K562 (cell line): Measurements from ENCODE around the gene HIVEP3. TPM values are rescaled to one million over a fixed set of nuclear protein-coding genes. Genes with fewer than 3 reads are reported as not detected.

Source experiments
- ATF7 ChIP-seq: fragments of 450-650 bp; IDR thresholded peaks from 2 replicates; pipeline ENCODE4 v1.7.1; 2014; ENCODE audit warnings: mild to moderate bottlenecking, moderate library complexity
- CBFA2T2 ChIP-seq: fragments of 450-650 bp; conservative IDR thresholded peaks from 2 replicates; pipeline ENCODE4 v1.6.1; 2017; ENCODE audit warnings: mild to moderate bottlenecking
- MGA ChIP-seq: fragments of 450-650 bp; IDR thresholded peaks from 2 replicates; pipeline ENCODE4 v1.6.1; 2016; ENCODE audit warnings: mild to moderate bottlenecking, moderate library complexity
- TFE3 ChIP-seq: fragments of 450-650 bp; formaldehyde crosslinking; IDR thresholded peaks from 2 replicates; pipeline ENCODE4 v1.4.0; 2020; ENCODE audit warnings: mild to moderate bottlenecking, mixed read lengths
- TOE1 ChIP-seq, 2 experiments: fragments of 450-650 bp in 1 of 2; sonication (generic) in 1 of 2; formaldehyde crosslinking in 1 of 2; IDR thresholded peaks; 2 replicates each; pipeline versions ENCODE4 v1.7.1 to v1.8.0; 2016 to 2022; ENCODE audit warnings: borderline replicate concordance in 2 of 2, mild to moderate bottlenecking in 2 of 2, antibody characterized with exemption in 1 of 2, inconsistent platforms in 1 of 2, low read depth in 1 of 2, missing genetic modification reagents in 1 of 2, moderate library complexity in 1 of 2
- polyA plus RNA-seq, 8 experiments: library from polyadenylated mRNA; depleted of rRNA in 4 of 8; stranded (reverse) in 5 of 8; unstranded in 3 of 8; fragments of >200 nt; fragmentation: Nextera tagmentation in 2 of 8; fragmentation: Illumina TruSeq in 1 of 8; extraction: Ambion mirVana in 2 of 8; extraction: Trizol in 1 of 8; gene quantifications; 2 replicates each; pipeline versions ENCODE4 v1.2.1 to v1.2.3, GENCODE V29; 2011 to 2014; ENCODE audit warnings: inconsistent platforms in 1 of 8, missing spikeins in 1 of 8
- total RNA-seq, 7 experiments: library from RNA; depleted of rRNA in 6 of 7; stranded (reverse); fragments of >200 nt in 6 of 7; fragmentation: Illumina TruSeq in 2 of 7; extraction: Trizol in 2 of 7; gene quantifications; 2 replicates each; pipeline versions ENCODE4 v1.2.1 to v1.2.3, GENCODE V29; 2011 to 2021; ENCODE audit warnings: low replicate concordance in 1 of 7
- TF ChIP-seq, protein P1 (sequence below): sonication (generic); formaldehyde crosslinking; IDR thresholded peaks from 2 replicates; pipeline ENCODE4 v1.5.0; 2020; ENCODE audit warnings: missing genetic modification reagents

Gene HIVEP3
- total and polyA plus RNA-seq, 9 of the 15 experiments (the other 6 are each of a cell fraction or from before 2014, with no cell fraction given) = 0.09 to 0.58 (median 0.34) TPM; not detected in 1

- TF ChIP-seq TOE1 (IDR thresholded peaks at IDR 0.05; ENCODE audit: borderline replicate concordance) (peak; percentile 93), TOE1 (CRISPR knock-in tag; IDR thresholded peaks at IDR 0.05; ENCODE audit: borderline replicate concordance, low read depth) (no peak), MGA (0 out of 2 replicates have a peak, but pooled peaks have one; percentile 13), CBFA2T2 (peak; percentile 56), ATF7 (0 out of 2 replicates have a peak, but pooled peaks have one; percentile 13), TFE3 (CRISPR knock-in tag) (peak; percentile 95)
- TF ChIP-seq, protein P1, sequence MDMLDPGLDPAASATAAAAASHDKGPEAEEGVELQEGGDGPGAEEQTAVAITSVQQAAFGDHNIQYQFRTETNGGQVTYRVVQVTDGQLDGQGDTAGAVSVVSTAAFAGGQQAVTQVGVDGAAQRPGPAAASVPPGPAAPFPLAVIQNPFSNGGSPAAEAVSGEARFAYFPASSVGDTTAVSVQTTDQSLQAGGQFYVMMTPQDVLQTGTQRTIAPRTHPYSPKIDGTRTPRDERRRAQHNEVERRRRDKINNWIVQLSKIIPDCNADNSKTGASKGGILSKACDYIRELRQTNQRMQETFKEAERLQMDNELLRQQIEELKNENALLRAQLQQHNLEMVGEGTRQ (CRISPR knock-in tag) = peak; percentile 71
These were observed 415.1 kb downstream of the HIVEP3 start (continued) for GRCh38 chr1:41503538-41504113.
